GM12892 (cell line): Measurements from ENCODE around the gene ZBTB8OS.
"Not testable (repeated sequence)": the region's sequence is repeated elsewhere in the genome, so short reads cannot be mapped to it uniquely, and the experiment has no call there.

Experiments
- DNase-seq: peaks from one replicate; pipeline ENCODE4 v3.0.0; 2011; ENCODE audit not compliant: insufficient read length
- FAIRE-seq: peaks from 2 replicates; lab custom pipeline; 2011; peaks lifted over from hg19 to GRCh38; lab: Jason Lieb, UNC
- POLR2A ChIP-seq: IDR thresholded peaks from 2 replicates; pipeline ENCODE4 v1.6.1; 2011; ENCODE audit warnings: low read depth, low read length, control low read depth
- POLR2AphosphoS5 ChIP-seq: IDR thresholded peaks from 2 replicates; pipeline ENCODE4 v1.6.1; 2011; ENCODE audit warnings: low read depth, low read length, control low read depth
- TAF1 ChIP-seq: IDR thresholded peaks from 2 replicates; pipeline ENCODE4 v1.6.1; 2011; ENCODE audit warnings: low read depth, mild to moderate bottlenecking, control low read depth, low read length, borderline replicate concordance

The ZBTB8OS gene

DNA sequence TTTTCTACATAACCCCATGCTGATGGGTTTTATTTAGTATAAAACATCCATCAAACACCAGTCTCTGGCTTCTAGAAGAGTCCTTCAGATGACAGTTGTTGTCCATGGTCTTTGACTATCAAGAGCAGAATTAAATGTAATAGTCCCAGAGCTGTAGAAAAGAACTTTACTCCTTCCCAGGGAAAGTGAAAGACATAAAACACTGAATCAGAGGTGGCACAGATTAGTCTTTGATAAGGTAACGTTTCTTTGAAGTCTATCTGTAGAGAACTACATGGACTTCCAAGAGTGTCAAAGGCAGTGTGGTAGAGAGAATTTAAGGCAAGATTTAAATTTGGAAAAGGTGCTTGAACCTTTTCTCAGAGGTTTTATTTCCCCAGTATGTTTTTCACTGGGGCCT lies 30.3 kb upstream of the ZBTB8OS start:
- no peak for FAIRE-seq
- TF ChIP-seq POLR2A (no peak), POLR2AphosphoS5 (no peak), TAF1 (no peak)
- no peak for DNase-seq

DNA sequence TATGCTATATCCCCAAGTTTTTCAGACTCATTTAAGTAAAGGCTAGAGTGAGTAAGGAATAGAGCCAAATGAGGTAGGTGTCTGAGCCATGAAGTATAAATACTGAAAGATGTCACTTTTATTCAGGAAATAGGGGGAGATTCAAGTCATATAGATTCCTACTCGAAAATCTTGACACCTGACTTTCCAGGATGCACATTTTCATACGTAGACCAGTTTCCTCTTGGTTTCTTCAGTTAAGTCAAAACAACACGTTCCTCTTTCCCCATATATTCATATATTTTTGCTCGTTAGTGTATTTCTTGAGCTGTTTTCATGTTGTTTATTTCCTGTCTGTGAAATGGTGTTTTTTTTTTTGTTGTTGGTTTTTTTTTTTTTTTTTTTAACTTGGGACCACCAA lies 29.6 kb upstream of the ZBTB8OS start:
- FAIRE-seq, DNase-seq: not testable (repeated sequence)

DNA sequence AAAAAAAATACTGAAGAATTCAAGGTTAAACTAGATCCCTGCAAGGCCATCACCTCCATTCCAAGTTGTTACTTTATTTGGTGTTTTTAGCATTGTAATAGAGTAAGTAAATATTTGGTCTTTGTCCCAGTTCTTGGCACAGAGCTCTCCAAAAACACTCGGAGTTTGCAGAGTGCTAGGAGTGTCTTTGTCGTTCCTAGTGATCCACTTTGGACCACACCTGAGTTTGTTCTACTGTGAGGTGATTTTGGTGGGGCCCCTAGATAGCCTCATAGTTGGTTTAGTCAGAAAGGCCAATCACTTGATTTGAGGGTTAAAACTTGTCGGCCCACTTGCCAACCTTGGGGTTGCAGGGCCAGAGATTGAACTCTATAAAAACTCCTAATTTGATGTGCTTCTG lies 26.6 kb upstream of the ZBTB8OS start:
- no peak for DNase-seq
- TF ChIP-seq POLR2AphosphoS5 (no peak), POLR2A (no peak), TAF1 (no peak)
- FAIRE-seq = no peak

DNA sequence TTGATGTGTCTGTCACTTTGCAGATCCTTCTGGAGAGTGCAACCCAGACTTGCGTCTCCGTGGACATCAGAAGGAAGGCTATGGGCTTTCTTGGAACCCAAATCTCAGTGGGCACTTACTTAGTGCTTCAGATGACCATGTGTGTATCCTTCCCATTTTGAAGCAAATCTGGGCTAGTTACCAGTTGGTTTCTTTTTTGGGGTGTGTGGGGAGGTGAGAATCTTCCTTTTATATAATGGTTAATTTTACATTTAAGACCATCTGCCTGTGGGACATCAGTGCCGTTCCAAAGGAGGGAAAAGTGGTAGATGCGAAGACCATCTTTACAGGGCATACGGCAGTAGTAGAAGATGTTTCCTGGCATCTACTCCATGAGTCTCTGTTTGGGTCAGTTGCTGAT lies 18.4 kb upstream of the ZBTB8OS start:
- FAIRE-seq, DNase-seq: not testable (repeated sequence)

DNA sequence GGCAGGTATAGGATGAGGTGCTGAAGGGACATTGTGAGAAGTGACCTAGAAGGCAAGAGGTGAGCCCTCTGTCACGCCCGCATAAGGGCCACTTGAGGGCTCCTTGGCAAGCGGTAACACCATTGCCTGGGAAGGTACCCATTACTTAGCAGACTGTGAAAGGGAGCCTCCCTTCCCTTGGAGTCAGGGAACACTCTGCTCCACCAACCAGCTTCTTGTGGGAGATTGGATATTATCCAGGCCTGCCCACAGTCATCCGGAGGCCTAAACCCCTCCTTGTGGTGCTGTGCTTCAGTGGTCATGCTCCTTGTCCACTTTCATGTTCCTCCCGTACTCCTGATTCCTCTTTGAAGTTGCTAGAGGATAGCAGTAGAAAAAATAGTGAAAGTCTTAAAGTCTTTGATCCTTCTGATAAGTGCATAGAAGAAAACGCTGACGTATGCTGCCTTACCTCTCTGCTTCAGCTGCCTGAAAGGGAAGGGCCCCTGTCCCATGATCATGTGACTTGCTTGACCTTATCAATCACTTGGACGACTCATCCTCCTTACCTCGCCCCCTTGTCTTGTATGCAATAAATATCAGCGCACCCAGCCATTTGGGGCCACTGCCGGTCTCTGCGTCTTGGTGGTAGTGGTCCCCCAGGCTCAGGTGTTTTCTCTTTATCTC lies 16.7 kb upstream of the ZBTB8OS start:
- no peak for FAIRE-seq
- TF ChIP-seq POLR2A = no peak
- no peak for TF ChIP-seq TAF1
- no peak for TF ChIP-seq POLR2AphosphoS5

DNA sequence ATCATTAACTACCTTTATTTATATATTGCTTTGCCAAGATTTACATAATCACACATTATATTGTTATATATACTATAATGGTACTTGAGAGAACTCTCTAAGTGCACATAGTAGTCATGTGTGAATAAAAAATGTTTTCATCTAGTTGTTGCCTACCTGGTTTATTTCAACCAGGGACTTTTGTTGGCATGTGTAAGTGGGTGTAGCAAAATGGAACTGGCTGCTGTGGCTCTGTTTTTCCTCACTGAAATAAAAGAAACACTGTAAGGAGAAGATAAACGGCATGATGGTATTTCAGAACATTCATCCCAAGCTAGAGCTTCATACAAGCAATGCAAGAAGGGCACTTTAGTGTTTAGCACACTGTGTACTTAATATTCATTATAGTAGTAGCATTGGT lies 15.6 kb upstream of the ZBTB8OS start:
- DNase-seq (no peak), FAIRE-seq (no peak)
- TF ChIP-seq TAF1 (no peak), POLR2AphosphoS5 (no peak), POLR2A (no peak)

More for the DNA sequence above, 16.7 kb upstream of the ZBTB8OS start:
- no peak for DNase-seq

DNA sequence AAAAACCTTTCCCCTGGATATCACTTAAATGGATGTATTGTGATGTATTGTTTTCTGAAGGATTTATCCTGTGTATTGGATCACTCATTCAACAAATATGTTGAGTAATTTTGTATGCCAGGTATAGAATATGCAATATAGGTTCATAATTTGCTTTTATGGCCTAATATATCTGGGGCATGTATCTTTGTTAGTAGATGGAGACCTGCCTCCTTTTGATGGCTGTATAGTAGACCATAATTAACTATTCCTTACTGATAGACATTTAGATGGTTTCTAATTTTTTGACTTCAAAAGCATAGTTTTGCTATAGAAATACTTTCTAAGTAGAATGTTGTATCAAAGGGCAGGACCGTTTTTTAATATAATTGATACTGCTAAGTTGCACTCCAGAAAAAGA lies 9.2 kb upstream of the ZBTB8OS start:
- TF ChIP-seq TAF1 (no peak), POLR2A (no peak), POLR2AphosphoS5 (no peak)
- no peak for DNase-seq
- no peak for FAIRE-seq

DNA sequence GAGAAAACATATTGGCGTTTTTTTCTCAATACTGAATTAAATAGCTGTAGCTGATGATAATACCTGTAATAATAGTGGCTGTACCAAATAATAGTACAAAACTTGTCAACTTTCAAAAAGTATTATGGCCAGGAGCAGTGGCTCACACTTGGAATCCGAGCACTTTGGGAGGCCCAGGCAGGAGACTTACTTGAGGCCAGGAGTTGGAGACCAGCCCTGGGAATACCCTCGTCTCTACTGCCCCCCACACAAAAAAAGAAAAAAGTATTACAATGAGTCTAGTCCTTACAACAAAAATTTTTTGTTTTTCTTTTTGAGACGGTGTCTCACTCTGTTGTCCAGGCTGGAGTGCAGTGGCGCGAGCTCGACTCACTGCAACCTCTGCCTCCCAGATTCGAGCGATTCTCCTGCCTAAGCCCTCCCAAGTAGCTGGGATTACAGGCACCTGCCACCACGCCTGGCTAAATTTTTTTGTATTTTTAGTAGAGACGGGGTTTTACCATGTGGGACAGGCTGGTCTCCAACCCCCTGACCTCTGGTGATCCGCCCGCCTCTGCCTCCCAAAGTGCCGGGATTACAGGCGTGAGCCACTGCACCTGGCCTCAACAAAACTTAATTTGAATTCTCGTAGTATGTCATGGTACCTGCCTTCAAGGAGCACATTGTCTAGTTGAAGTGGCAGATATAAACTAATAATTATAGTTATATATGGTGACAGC lies 2.1 kb upstream of the ZBTB8OS start:
- TF ChIP-seq POLR2A (no peak), POLR2AphosphoS5 (no peak), TAF1 (no peak)
- DNase-seq = no peak
- no peak for FAIRE-seq

DNA sequence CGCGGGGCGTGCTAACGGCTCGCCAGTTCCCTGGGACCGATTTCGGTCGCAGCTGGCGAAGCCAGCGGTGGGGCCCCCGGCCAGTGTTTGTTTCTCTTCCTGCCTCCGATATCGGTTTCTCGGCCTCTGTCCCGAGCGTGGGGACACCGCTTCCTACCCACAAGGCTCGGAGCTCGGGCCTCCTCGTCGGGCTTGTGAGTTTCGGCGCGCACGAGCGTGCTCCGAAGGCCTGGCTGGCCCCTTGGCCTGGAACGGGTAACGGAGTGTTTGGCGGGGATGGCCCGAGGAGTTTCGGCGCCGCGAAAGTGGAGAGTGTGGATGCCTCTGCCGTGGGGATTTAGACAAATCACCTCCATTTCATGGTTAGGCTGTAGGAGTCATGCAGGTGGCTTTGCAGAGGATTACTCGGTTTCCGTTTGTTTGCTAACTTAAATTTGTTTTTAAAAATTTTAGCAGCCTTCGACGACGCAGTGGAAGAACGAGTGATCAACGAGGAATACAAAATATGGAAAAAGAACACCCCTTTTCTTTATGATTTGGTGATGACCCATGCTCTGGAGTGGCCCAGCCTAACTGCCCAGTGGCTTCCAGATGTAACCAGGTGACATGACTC lies 1.2 kb upstream of the ZBTB8OS start:
- FAIRE-seq (no peak), DNase-seq (peak; percentile 46)
- TF ChIP-seq TAF1 (no peak), POLR2A (no peak; the same call in 1 of the 2 replicates), POLR2AphosphoS5 (peak; percentile 48; the same call in 1 of the 2 replicates)

DNA sequence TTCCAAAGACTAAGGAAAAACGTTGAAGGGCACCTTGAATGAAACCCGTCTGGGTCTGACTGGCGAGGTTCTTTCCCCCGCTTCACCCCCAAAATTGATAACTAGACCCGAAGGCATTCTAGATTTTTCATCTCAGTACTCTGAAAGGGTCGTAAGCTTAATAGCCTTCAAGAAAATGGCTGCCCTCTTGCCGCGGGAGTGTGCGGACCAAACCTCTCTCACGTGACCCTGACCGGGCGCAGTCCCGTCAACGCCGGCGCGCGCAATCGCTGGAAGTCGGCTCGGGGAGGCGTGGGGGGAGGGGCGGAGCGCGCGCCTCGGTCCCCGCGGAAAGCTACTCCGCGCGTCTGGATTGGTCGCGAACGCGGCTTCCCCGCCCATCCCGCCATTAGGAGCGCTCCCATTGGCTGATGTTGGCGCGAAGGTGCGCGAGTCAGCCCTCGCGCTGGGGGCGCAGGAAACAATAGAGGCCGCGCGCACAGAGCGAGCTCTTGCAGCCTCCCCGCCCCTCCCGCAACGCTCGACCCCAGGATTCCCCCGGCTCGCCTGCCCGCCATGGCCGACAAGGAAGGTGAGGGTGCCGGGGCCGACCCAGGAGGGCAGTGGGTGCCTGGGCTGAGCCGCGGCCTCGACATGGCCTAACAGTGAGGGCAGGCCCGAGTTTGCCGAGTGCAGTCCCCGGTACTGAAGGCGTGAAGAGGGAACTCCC lies 556 bp upstream of the ZBTB8OS start, which contains the start of gene RBBP4:
Gene RBBP4 (plus strand): TSS at position 457 of the 709 bp plus-strand sequence. CDS start 99 bp downstream, at position 556.
- TF ChIP-seq POLR2AphosphoS5 = peak; percentile 84
- peak; percentile 83 for TF ChIP-seq POLR2A
- TF ChIP-seq TAF1 = 0 out of 2 replicates have a peak, but pooled peaks have one; percentile 34
- FAIRE-seq (peak; percentile 93), DNase-seq (peak; percentile 93)
